Activated CD4-positive, alpha-beta memory T cell treated with anti-CD3 and anti-CD28 coated beads for 36 hours (primary cell): ENCODE data around the gene MET. TPM values are rescaled to one million over a fixed set of nuclear protein-coding genes. Genes with fewer than 3 reads are reported as not detected.

Experiments used
- CTCF ChIA-PET: fragments of 350-600 bp; sonication (Branson Sonifier 250); formaldehyde crosslinking; loops from one replicate; lab custom pipeline; 2021; ENCODE audit warnings: antibody characterized with exemption, inconsistent platforms; lab: Charles Lee
- POLR2A ChIA-PET: fragments of 350-600 bp; sonication (Branson Sonifier 250); formaldehyde crosslinking; loops from one replicate; lab custom pipeline; 2021; ENCODE audit warnings: antibody characterized with exemption; lab: Charles Lee
- DNase-seq: peaks from one replicate; pipeline ENCODE4 v3.0.0-alpha.2; 2020
- H3K27ac Mint-ChIP-seq: one replicate; pipeline ENCODE4 v1.8.0; 2021; ENCODE audit warnings: mixed read lengths
- H3K27me3 Mint-ChIP-seq: one replicate; pipeline ENCODE4 v1.8.0; 2021; ENCODE audit warnings: mixed read lengths
- H3K36me3 Mint-ChIP-seq: one replicate; pipeline ENCODE4 v1.8.0; 2021; ENCODE audit warnings: mixed read lengths
- H3K4me1 Mint-ChIP-seq: one replicate; pipeline ENCODE4 v1.8.0; 2021; ENCODE audit warnings: low read depth, mixed read lengths
- H3K4me3 Mint-ChIP-seq: one replicate; pipeline ENCODE4 v1.8.0; 2021; ENCODE audit warnings: mild to moderate bottlenecking, mixed read lengths
- H3K9me3 Mint-ChIP-seq: one replicate; pipeline ENCODE4 v1.8.0; 2021; ENCODE audit warnings: mixed read lengths
- intact Hi-C: fragments of 100-400 bp; cut with micrococcal nuclease; formaldehyde crosslinking; loops from one replicate; pipeline ENCODE4 v1.15.1; 2023
- total RNA-seq, 2 experiments: library from RNA; stranded (reverse); gene quantifications; one replicate each; pipeline ENCODE4 v1.2.3, GENCODE V29; 2021

Gene MET
- total RNA-seq, 2 experiments from 2014 or later, result 1.4 to 1.8 TPM

DNA sequence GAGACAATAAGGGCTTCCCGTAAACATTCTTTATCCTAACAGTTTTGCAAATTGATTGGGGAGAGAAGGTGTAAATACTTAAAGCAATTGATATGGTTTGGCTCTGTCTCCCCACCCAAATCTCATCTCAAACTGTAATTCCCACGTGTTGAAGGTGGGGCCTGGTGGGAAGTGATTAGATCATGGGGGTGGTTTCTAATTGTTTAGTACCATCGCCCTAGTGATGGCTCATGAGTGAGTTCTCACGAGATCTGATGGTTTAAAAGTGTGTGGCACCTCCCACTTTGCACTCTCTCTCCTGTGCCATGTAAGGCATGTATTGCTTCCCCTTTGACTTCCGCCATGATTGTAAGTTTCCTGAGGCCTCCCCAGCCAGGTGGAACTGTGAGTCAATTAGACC, 168.3 kb downstream of the MET start:
- ChIA-PET POLR2A (no interaction called here), CTCF (no interaction called here)
- no peaks in the 10 kb centered on the region for H3K9me3 Mint-ChIP-seq
- H3K4me3 Mint-ChIP-seq, result no peak overlapping the region
- intact Hi-C loops, result no loop called here
- no peak overlapping the region for H3K27ac Mint-ChIP-seq
- H3K4me1 Mint-ChIP-seq, result no peaks in the 10 kb centered on the region
- DNase-seq, result no peak
- H3K36me3 Mint-ChIP-seq, result no peaks in the 10 kb centered on the region
- peaks cover 25% of the 10 kb centered on the region for H3K27me3 Mint-ChIP-seq

DNA sequence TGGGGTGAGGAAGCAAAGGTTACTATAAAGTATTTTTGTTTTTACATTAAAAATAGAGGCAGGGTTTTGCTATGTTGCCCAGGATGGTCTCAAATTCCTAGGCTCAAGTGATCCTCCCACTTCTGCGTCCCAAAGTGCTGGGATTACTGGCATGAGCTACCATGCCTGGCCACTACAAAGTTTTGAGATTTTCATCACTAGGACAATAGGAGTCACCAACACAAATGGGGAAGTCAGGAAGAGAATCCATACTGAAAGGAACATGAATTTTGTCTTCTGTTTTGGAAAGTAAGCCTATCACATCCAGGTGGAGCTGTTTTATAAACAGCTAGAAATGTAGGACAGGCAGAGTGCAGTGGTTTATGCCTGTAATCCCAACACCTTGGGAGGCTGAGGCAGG, 170.4 kb downstream of the MET start:
- Mint-ChIP-seq H3K27ac (no peak overlapping the region), H3K27me3 (peaks cover 19% of the 10 kb centered on the region), H3K36me3 (no peaks in the 10 kb centered on the region), H3K9me3 (no peaks in the 10 kb centered on the region), H3K4me1 (no peaks in the 10 kb centered on the region), H3K4me3 (no peak overlapping the region)
- ChIA-PET CTCF (no interaction called here), POLR2A (no interaction called here)
- intact Hi-C loops, result no loop called here
- no peak for DNase-seq

DNA sequence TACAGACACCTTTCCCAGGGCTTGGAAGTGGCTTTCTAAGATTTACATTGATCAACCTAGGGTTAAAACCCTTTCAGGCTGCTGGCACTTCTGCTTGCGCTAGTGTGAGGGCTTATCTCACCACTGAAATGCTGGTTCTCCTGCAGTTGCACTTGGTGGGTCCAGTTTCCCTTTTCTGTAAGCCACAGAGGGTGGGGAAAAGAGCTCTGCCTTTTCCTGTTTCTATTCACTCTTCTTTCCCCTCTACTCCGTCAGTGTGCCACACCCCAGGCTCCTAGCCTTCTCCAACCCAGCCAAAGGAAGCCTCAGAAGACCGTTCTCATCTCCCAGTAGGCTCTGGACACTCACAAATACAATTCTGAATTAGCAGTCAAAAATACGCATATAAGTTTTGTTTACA, 171.4 kb downstream of the MET start:
- H3K27ac Mint-ChIP-seq, result no peak overlapping the region
- no peaks in the 10 kb centered on the region for H3K9me3 Mint-ChIP-seq
- no peaks in the 10 kb centered on the region for H3K36me3 Mint-ChIP-seq
- no peak for DNase-seq
- POLR2A ChIA-PET, result no interaction called here
- H3K4me3 Mint-ChIP-seq, result no peak overlapping the region
- no peaks in the 10 kb centered on the region for H3K4me1 Mint-ChIP-seq
- intact Hi-C loops, result no loop called here
- CTCF ChIA-PET, result no interaction called here
- peaks cover 19% of the 10 kb centered on the region for H3K27me3 Mint-ChIP-seq

Other genes starting within 250 kb of the MET start
- gene CAV2, start 172.5 kb upstream of the MET start, total RNA-seq, result not detected
- under 1 TPM; 0.07 to 0.19 TPM for gene CAV1, start 147.2 kb upstream of the MET start, total RNA-seq
- gene CAPZA2, start 190.4 kb downstream of the MET start, total RNA-seq, result 100 to 1,000 TPM; 163 to 176 TPM